Measurements from ENCODE around the gene NTRK1.
A peak's percentile ranks its signal among the peaks of the same experiment; 100 is the strongest.
"Not testable (repeated sequence)": the region's sequence is repeated elsewhere in the genome, so short reads cannot be mapped to it uniquely, and the experiment has no call there.

NTRK1 gene

DNA sequence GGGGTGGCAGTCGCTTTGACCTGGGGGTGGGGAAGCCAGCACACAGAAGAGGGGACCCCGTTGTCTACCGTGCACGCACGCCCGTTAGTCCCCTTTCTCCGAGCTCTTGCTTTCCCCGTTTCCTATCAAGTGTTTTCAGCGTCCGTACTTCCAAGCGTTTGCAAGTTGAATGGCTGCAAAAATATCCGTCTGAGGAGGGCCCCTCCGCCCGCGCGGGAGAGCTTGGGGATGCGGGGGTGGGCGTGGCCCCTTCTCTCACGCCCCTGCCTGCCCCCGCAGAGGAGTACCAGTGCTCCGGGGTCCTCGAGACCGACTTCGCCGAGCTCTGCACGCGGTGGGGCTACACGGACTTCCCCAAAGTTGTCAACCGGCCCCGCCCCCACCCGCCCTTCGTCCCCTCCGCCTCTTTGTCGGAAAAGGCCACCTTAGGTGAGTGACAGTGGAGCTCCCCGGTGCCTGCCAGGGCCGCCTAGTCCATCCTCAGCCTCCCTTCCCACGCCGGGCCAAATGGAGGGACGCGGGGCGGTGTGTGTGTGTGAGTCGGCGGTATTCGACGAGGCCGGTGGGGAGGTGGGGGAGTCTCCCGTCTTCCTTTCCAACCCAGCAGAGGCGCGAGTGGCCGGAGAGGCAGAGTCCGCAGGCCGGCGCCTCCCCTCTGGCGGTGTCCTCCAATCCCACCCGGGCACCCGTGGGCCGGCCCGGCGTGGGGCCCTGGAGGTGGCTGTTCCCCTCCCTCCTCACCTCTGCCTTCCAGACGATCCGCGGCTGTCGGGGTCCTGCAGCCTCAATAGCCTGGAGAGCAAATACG, 63.2 kb downstream of the NTRK1 start:
- DNase-seq (ENCODE audit: low spot score), result no peak
- no peak overlapping the region for H3K27ac ChIP-seq
- CTCF ChIA-PET, result interaction anchor here (0.6 to 0.9 kb wide), 2 partner anchors 64 to 166 kb away, joined by 3 read pairs; no protein-coding TSS in a partner anchor
- POLR2A ChIA-PET (ENCODE audit: low non-redundant PET), result no interaction called here
- TF ChIP-seq, protein P1, sequence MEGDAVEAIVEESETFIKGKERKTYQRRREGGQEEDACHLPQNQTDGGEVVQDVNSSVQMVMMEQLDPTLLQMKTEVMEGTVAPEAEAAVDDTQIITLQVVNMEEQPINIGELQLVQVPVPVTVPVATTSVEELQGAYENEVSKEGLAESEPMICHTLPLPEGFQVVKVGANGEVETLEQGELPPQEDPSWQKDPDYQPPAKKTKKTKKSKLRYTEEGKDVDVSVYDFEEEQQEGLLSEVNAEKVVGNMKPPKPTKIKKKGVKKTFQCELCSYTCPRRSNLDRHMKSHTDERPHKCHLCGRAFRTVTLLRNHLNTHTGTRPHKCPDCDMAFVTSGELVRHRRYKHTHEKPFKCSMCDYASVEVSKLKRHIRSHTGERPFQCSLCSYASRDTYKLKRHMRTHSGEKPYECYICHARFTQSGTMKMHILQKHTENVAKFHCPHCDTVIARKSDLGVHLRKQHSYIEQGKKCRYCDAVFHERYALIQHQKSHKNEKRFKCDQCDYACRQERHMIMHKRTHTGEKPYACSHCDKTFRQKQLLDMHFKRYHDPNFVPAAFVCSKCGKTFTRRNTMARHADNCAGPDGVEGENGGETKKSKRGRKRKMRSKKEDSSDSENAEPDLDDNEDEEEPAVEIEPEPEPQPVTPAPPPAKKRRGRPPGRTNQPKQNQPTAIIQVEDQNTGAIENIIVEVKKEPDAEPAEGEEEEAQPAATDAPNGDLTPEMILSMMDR (conservative IDR thresholded peaks at IDR 0.05; ENCODE audit: low read depth), result no peak

DNA sequence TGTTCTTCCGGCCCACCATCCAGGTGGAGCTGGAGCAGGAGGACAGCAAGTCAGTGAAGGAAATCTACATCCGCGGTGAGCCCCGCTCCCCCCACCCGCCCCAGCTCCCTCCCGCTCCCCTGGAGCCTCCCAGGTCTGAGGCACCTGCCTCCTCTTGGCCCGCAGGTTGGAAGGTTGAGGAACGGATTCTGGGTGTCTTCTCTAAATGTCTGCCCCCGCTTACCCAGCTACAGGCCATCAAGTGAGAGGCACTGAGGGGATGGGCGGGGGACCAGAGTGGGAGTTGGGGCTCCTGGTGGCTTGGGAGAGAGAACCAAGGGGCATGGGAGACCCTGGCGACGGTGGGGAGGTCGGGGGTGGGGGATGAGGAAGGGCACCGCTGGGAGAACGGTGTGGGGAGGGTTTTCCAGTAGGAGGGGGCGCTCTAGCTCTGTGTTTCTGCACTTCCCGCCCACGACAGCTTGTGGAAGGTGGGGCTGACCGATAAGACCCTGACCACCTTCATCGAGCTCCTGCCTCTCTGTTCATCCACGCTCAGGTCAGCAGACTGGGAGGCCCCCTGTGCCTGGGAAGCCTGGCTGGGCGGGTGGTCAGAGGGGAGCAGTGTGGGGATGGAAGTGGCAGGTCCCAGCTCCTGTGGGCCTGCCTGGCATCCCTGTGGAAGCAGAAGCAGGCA, 64.0 kb downstream of the NTRK1 start:
- no peak overlapping the region for H3K27ac ChIP-seq
- TF ChIP-seq, protein P1 (conservative IDR thresholded peaks at IDR 0.05; ENCODE audit: low read depth), result no peak
- DNase-seq (ENCODE audit: low spot score), result no peak
- ChIA-PET CTCF (interaction anchor here (0.9 kb wide), 1 partner anchor 65 kb away, joined by 3 read pairs; no protein-coding TSS in a partner anchor), POLR2A (ENCODE audit: low non-redundant PET) (no interaction called here)

DNA sequence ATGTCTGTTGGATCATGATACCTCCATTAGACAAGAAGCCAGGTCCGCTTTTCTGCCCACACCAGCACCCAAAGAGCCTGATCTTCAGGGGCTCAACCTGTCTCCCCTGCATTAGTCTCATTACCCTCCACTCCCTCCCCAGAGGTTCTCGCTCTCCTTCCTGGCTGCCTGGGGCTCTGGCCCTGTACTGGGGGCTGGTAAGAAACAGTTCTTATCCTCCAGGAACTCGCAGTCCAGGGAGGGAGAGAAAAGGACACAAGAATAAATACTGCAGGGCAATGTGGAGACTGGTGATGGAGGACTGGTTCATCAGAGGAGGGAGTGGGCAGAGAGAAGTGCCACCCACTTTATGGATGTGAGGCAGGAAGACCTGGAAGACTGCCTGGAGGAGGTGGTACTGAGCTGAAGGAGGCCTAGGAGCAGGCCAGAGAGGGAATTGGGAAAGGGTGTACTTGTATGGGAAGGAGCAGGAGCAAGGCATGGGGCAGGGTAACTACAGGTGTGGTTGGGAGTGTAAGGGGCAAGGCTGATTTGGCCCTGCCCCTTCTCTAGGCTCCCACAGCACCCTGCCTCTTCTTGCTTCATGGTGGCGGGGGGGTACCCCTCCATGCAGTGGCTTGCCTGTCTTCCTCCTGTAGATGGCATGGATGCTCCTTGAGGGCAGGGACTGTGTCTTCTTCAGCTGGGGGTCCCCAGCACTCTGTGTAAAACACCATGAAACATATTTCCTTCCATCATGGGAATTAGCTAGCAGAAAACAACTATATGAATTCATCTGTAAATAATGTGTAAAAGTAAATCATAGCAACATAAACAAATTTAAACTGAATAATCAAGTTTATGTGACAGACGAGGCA, 64.7 kb downstream of the NTRK1 start:
- H3K27ac ChIP-seq, result no peak overlapping the region
- no peak for DNase-seq (ENCODE audit: low spot score)
- POLR2A ChIA-PET (ENCODE audit: low non-redundant PET), result no interaction called here
- TF ChIP-seq, protein P1 (conservative IDR thresholded peaks at IDR 0.05; ENCODE audit: low read depth), result no peak
- CTCF ChIA-PET, result interaction anchor here (0.7 to 4.1 kb wide), 4 partner anchors 15 to 65 kb away, joined by 3 to 77 read pairs (median 14); partner anchors contain the start of genes INSRR, NTRK1 and PEAR1

DNA sequence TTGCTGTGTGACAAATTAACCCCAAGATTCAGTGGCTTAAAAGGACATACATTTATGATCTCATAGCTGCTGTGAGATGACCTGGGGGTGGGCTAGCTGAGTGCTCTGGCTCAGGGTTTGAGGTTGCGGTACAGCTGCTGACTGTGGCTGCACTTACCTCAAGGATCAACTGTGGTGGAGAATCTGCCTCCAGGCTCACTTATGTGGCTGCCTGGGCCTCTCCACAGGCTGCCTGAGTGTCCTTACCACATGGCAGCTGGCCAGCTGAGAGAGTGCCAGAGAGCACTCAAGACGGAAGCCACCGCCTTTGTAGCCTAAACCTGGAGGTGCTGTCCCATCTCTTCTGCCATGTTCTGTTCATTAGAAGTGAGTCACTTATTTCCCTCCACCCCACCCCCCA, 65.5 kb downstream of the NTRK1 start:
- POLR2A ChIA-PET (ENCODE audit: low non-redundant PET), result interaction anchor here (0.6 kb wide), 1 partner anchor 172 kb away, joined by 9 read pairs; no protein-coding TSS in a partner anchor
- H3K27ac ChIP-seq, result 0 out of 2 replicates have a peak overlapping the region, but pooled peaks have one; percentile 35
- TF ChIP-seq, protein P1 (conservative IDR thresholded peaks at IDR 0.05; ENCODE audit: low read depth), result no peak
- CTCF ChIA-PET, result interaction anchor here (0.6 to 4.1 kb wide), 6 partner anchors 15 to 268 kb away, joined by 3 to 77 read pairs (median 7); partner anchors contain the start of genes INSRR, NTRK1 and PEAR1
- DNase-seq (ENCODE audit: low spot score), result peak; percentile 46

DNA sequence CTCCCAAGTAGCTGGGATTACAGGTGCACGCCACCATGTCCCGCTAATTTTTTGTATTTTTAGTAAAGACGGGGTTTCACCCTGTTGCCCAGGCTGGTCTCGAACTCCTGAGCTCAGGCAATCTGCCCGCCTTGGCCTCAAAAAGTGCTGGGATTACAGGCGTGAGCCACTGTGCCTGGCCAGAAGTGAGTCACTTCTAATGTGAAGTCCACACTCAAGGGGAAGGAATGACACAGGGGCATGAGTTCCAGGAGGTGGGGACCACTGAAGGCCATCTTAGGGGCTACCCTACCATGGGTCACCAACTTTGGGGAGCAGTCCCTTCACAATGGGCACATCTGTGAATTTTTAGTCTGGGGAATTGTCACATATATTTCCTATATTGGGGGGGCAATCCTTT, 66.0 kb downstream of the NTRK1 start:
- not testable (repeated sequence) for H3K27ac ChIP-seq; DNase-seq (ENCODE audit: low spot score)
- ChIA-PET CTCF (interaction anchor here (0.6 to 4.1 kb wide), 10 partner anchors 10 to 269 kb away, joined by 3 to 77 read pairs (median 10); partner anchors contain the start of genes INSRR, NTRK1 and PEAR1), POLR2A (ENCODE audit: low non-redundant PET) (interaction anchor here (0.6 kb wide), 1 partner anchor 173 kb away, joined by 9 read pairs; no protein-coding TSS in a partner anchor)

DNA sequence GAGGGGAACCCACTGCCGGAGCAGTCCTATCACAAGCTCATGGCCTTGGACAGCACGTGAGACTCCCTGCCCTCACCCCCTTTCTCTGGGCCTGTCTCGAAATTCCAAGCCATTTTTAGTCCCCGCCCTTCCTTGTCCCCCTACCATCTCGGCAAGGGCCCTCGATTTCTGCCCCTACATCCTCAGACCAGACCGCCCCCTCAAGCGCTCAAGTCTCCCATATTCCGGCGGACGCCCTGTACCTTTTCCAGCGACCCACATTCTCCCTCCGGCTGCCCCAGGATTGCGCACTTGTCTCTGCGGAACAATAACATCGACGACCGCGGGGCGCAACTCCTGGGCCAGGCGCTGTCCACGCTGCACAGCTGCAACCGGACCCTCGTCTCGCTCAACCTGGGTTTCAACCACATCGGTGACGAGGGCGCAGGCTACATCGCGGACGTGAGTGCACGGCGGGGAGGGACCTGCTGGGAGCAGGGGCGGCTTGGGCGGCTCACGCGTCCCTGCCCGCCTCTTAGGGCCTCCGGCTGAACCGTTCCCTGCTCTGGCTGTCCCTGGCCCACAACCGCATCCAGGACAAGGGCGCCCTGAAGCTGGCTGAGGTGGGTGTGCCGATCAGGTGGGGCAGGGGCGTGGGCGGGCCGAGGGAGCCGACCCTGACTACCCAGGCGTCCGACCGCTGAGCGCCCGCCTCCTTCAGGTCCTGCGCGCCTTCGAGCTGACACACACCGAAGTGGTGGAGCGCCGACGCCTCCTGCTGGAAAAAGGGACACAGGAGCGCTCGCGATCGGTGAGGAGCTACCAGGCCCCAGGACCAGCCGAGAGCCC, 66.8 kb downstream of the NTRK1 start:
- POLR2A ChIA-PET (ENCODE audit: low non-redundant PET), result no interaction called here
- TF ChIP-seq, protein P1 (conservative IDR thresholded peaks at IDR 0.05; ENCODE audit: low read depth), result peak; percentile 87

More for the DNA sequence above, 66.8 kb downstream of the NTRK1 start:
- no peak overlapping the region for H3K27ac ChIP-seq
- peak; percentile 75 for DNase-seq (ENCODE audit: low spot score)
- CTCF ChIA-PET, result interaction anchor here (0.5 to 4.1 kb wide), 28 partner anchors 9 to 425 kb away, joined by 3 to 77 read pairs (median 4); partner anchors contain the start of genes INSRR, METTL25B, NTRK1 and PEAR1
